HG03060 (cell line): Measurements from ENCODE around the gene RRAGB.
"Not testable (repeated sequence)": the region's sequence is repeated elsewhere in the genome, so short reads cannot be mapped to it uniquely, and the experiment has no call there.

ENCODE experiments used
- ATAC-seq: cut with Tn5 transposase; IDR thresholded peaks from one replicate; pipeline ENCODE4 v1.9.1; 2021; ENCODE audit warnings: low read depth, moderate number of reproducible peaks; ENCODE audit not compliant: unreplicated experiment

RRAGB gene

GRCh38 chrX:55759478-55759877 is 41.9 kb downstream of the RRAGB start:
- ATAC-seq, result no peak

GRCh38 chrX:55767100-55767499 is 49.6 kb downstream of the RRAGB start:
- ATAC-seq, result no peak

GRCh38 chrX:55774419-55774818 is 56.9 kb downstream of the RRAGB start:
- ATAC-seq, result not testable (repeated sequence)

GRCh38 chrX:55777596-55777995 is 60.0 kb downstream of the RRAGB start:
- ATAC-seq, result no peak

- ATAC-seq, result no peak
These were observed 60.8 kb downstream of the RRAGB start for GRCh38 chrX:55778322-55778721.

- ATAC-seq, result no peak
These were observed 66.2 kb downstream of the RRAGB start for GRCh38 chrX:55783723-55784122.

- no peak for ATAC-seq
These were observed 69.5 kb downstream of the RRAGB start for GRCh38 chrX:55787063-55787462.

GRCh38 chrX:55787727-55788126 is 70.2 kb downstream of the RRAGB start:
- ATAC-seq, result no peak

GRCh38 chrX:55794405-55794804 is 76.9 kb downstream of the RRAGB start:
- ATAC-seq, result peak; percentile 73

GRCh38 chrX:55796496-55796895 is 78.9 kb downstream of the RRAGB start:
- ATAC-seq, result no peak

GRCh38 chrX:55801811-55802210 is 84.3 kb downstream of the RRAGB start:
- ATAC-seq, result no peak
